MG63 (cell line): ENCODE results near the gene B3GALT5. TPM values are rescaled to one million over a fixed set of nuclear protein-coding genes. Genes with fewer than 3 reads are reported as not detected.

ENCODE experiments used
- DNase-seq: peaks from one replicate; pipeline ENCODE4 v3.0.0-alpha.2; 2020
- H3K27me3 ChIP-seq: fragments of 250-450 bp; sonication (Bioruptor Pico); 2 replicates; pipeline ENCODE4 v1.5.1; 2020; ENCODE audit warnings: mild to moderate bottlenecking, moderate library complexity
- H3K36me3 ChIP-seq: fragments of 250-450 bp; sonication (Bioruptor Pico); 2 replicates; pipeline ENCODE4 v1.5.1; 2020; ENCODE audit warnings: mild to moderate bottlenecking, moderate library complexity
- H3K4me3 ChIP-seq: fragments of 250-450 bp; sonication (Bioruptor Pico); 2 replicates; pipeline ENCODE4 v1.5.1; 2020; ENCODE audit warnings: mild to moderate bottlenecking, moderate library complexity
- H3K9me3 ChIP-seq: fragments of 250-450 bp; sonication (Bioruptor Pico); 2 replicates; pipeline ENCODE4 v1.5.1; 2020; ENCODE audit warnings: mild to moderate bottlenecking, moderate library complexity
- total RNA-seq: library from RNA; depleted of rRNA; stranded (reverse); fragments of >200 nt; shearing (Covaris generic); gene quantifications from 2 replicates; pipeline ENCODE4 v1.2.3, GENCODE V29; 2014; ENCODE audit warnings: low replicate concordance

B3GALT5 gene
- total RNA-seq, 1 experiment from 2014 or later, result 0.10 TPM

DNA sequence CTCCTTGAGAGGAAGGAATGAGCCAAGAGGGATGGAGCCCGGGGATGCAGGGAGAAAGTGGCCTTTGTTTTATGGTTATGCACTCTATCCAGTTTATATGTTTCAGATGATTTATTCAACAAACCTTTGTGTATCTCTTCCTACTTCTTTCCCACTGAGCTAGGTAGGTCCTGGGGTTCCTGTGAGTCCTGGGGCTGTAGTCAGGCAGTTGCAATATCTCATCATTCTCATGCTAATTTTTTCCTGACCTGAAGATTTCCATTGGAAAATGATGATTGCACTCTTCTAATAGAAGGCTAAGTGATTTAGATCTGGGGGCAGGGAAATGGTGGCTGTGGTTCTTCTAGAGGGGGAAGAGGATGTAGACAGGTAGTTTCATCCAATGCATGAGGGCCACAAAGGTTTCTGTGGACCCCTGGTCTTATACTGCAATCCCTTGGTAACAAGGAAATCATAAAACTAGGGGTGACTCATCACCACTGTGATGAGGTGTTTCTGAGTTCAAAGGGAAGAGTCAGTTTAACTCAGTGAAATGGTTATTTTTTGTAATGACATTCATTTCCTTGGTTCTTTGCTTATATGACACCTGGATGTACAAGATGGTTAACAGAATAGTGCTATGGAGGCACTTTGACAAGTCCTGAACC, 20.2 kb downstream of the B3GALT5 start:
- DNase-seq, result no peak
- H3K36me3 ChIP-seq, result no peaks in the 10 kb centered on the region

DNA sequence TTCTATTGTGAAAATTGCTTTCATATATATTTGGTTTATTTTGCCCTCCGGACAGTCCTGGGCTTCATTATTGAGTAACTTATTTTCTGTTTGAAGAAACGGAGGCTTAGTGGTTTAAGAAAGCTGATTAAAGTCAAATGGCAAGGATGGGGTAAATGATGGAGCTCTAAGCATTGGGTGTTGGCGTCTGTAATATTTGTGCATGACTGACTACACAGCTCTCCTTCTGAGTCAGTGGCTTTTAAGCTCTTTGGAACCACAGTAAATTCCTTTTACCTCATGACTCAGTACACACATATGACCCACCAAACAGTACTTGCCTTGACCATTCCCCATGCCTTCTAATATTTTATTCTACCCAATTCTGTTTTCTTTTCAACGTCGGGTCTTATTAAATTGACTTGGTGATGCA, 21.0 kb downstream of the B3GALT5 start:
- H3K27me3 ChIP-seq, result no peaks in the 10 kb centered on the region
- H3K9me3 ChIP-seq, result no peaks in the 10 kb centered on the region
- no peaks in the 10 kb centered on the region for H3K36me3 ChIP-seq
- peak; percentile 62 for DNase-seq
- no peak overlapping the region for H3K4me3 ChIP-seq

More for the DNA sequence above, 20.2 kb downstream of the B3GALT5 start:
- no peak overlapping the region for H3K4me3 ChIP-seq
- no peaks in the 10 kb centered on the region for H3K9me3 ChIP-seq
- H3K27me3 ChIP-seq, result no peaks in the 10 kb centered on the region

DNA sequence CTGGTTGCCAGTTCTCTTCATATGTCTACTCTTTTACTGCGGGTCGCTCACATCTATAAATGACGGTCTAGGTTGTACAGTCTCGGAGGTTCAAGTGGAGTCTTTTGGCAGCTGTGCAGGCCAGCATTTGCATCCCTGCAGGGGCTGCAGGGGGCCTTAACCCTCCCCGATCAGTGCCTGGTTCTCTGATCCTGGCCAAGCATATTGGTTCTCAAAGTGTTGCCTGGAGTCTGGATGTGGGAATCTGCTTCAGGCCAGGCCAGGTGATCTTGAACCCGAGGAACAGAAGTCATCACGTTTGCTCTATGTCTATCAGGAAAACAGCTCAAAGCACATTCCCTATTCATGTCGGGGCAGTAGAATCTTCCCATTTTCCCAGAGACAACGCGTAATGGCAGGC, 21.8 kb downstream of the B3GALT5 start:
- H3K27me3 ChIP-seq, result no peaks in the 10 kb centered on the region
- DNase-seq, result no peak
- H3K36me3 ChIP-seq, result no peaks in the 10 kb centered on the region
- no peak overlapping the region for H3K4me3 ChIP-seq
- no peaks in the 10 kb centered on the region for H3K9me3 ChIP-seq

DNA sequence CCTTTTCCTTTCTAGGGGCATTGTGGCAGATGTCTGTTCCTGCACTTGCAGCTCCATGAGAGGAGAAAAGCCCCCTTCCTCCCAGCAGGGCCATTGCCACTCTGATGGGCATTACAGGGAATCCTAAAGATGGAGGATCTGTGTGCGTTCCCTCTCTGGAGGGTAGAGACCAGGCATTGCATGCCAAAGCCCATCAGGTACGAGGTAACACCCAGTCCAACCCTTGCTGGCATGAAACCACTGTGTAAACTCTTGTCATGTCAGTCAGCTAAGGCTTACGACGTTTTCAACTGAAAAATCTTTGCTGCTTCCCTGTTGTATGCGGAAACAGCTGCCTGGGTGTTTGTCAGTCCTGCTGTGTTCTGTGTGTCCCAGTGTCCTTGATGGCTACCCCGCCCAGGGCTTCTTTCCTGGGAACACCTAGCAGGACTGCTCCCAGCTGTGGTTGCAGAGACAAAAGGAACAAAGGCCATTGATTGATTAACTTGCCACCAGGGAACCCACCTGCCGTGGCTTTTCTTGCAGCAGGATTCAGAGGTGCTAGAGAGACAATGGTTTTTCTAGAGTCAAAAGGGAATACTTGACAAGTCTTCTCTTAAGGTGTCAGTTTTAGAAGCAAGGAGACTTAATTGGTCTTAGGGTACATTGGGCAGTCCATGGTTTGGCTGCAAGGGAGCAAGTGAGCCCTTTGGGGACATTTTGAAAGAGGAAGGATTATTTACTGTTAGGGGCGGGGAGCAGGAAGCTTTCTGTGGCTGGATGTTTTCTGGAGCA, 24.6 kb downstream of the B3GALT5 start:
- no peaks in the 10 kb centered on the region for H3K9me3 ChIP-seq
- H3K4me3 ChIP-seq, result no peak overlapping the region
- no peak for DNase-seq
- no peaks in the 10 kb centered on the region for H3K36me3 ChIP-seq
- peaks cover 5% of the 10 kb centered on the region for H3K27me3 ChIP-seq

DNA sequence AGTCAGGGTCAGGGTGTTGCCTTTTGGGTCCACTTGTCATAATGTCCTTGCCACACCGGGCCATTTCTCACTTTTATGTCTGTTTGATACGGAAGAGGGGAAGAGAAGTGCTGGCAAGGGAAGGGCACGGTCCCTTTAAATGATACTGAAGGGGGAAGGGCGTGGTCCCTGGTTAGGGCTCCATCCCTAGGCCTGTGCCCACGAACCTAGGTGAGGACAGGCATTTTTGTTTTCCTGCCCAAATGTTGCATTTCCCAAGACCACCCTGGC, 25.2 kb downstream of the B3GALT5 start:
- peaks cover 5% of the 10 kb centered on the region for H3K27me3 ChIP-seq
- H3K36me3 ChIP-seq, result no peaks in the 10 kb centered on the region
- H3K9me3 ChIP-seq, result no peaks in the 10 kb centered on the region
- no peak overlapping the region for H3K4me3 ChIP-seq
- no peak for DNase-seq

DNA sequence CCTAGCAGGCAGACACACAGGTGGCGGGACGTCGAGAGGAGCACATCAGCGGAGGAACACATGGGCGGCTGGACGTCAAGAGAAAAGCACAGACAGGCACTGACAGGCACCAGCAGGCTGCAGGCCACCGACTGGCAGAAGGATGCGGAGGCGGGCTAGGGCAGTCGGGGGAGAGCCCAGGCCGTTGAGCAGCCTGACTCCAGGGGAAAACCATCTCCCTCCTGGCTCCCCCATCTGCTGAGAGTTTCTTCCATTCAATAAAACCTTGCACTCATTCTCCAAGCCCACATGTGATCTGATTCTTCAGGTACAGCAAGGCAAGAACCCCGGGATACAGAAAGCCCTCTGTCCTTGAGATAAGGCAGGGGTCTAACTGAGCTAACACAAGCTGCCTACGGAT, 25.5 kb downstream of the B3GALT5 start:
- DNase-seq, result no peak
- H3K4me3 ChIP-seq, result no peak overlapping the region
- no peaks in the 10 kb centered on the region for H3K36me3 ChIP-seq
- H3K9me3 ChIP-seq, result no peaks in the 10 kb centered on the region
- H3K27me3 ChIP-seq, result peaks cover 5% of the 10 kb centered on the region

DNA sequence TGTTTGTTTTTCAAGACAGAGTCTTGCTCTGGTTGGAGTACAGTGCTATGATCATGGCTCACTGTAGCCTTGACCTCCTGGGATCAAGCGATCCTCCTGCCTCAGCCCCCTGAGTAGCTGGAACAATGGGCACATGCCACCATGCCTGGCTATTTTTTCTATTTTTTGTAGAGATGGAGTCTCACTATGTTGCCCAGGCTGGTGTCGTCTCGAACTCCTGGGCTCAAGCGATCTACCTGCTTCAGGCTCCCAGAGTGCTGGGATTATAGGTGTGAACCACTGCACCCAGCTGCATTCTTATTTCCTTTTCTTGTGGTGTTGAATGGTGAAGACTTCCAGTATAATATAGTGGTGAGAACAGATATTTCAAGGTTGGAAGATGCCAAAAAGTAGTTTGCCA, 28.0 kb downstream of the B3GALT5 start:
- H3K4me3 ChIP-seq, result no peak overlapping the region
- peaks cover 5% of the 10 kb centered on the region for H3K27me3 ChIP-seq
- H3K36me3 ChIP-seq, result no peaks in the 10 kb centered on the region
- H3K9me3 ChIP-seq, result no peaks in the 10 kb centered on the region
- no peak for DNase-seq

DNA sequence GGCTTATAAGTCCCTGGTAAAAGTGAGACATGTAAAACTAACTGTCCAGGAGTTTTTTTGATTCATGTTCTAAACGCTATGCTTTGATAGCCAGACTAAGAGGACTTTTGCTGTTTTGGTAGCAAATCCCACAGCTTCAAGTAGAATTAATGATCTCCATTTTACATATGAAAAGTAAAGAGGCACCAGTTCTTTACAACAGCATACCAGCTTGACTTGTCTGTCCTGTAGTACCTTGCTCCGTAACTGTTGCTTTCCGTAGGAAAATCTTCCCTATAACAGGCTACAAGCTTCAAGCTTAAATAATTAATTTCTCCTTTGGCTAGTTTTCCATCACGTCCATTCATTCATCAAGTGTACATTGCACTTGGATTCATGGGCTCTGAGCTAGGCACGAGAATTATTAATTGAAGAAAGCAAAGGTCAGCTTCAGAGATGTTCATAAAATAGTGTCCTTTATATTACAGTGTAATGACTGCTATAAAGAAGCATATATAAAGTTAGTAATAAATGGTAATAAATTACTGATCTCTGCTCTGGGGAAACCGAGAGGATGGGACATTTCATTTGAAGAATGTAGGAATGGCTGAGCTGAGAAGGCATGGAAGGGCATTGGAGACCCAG, 29.2 kb downstream of the B3GALT5 start:
- Histone ChIP-seq H3K36me3 (no peaks in the 10 kb centered on the region), H3K4me3 (no peak overlapping the region), H3K27me3 (peaks cover 5% of the 10 kb centered on the region), H3K9me3 (no peaks in the 10 kb centered on the region)
- DNase-seq, result no peak

DNA sequence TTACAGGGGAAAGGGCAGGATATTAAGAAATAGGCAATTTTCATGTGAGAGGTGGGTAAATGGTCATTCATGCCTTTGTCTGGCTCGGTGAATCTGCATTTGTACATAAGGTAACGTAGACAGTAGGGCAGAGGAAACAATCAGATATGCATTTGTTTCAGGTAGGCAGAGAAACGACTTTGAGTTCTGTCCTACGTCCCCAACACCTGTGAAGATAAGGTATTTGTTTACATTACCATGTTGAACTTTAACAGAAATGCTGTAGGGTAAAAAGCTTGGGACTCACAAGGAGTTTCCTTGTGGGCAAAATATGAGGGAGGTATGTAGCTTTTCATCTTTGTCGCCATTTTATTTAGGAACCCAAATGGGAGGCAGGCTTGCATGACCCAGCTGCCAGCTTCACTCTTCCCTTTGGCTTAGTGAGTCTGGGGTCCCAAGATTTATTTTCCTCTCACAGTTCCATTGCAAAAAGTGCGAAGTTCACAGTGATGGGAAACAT, 31.4 kb downstream of the B3GALT5 start:
- Histone ChIP-seq H3K9me3 (no peaks in the 10 kb centered on the region), H3K27me3 (peaks cover 5% of the 10 kb centered on the region), H3K36me3 (no peaks in the 10 kb centered on the region), H3K4me3 (no peak overlapping the region)
- no peak for DNase-seq

DNA sequence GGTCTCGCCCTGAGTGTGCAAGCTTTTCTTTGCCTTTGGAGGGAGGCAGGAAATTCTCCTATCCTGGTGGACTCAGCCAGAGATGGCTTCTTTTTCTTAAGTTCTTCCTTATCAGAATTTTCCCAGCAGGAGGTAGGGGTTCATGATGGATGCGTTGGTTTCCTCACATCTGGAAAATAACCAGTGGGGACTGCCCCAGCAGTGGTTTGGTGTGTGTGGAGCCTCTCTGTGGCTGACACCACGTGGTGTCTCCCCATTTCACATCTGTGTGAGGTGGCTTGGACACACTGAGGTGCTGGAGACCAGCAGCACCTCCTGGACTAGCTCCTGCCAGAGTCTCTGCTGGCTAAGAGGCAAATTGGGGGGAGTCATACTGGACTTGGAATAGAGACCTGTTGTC, 32.6 kb downstream of the B3GALT5 start:
- no peaks in the 10 kb centered on the region for H3K36me3 ChIP-seq
- no peak for DNase-seq
- no peak overlapping the region for H3K4me3 ChIP-seq
- no peaks in the 10 kb centered on the region for H3K9me3 ChIP-seq
- H3K27me3 ChIP-seq, result peaks cover 5% of the 10 kb centered on the region

DNA sequence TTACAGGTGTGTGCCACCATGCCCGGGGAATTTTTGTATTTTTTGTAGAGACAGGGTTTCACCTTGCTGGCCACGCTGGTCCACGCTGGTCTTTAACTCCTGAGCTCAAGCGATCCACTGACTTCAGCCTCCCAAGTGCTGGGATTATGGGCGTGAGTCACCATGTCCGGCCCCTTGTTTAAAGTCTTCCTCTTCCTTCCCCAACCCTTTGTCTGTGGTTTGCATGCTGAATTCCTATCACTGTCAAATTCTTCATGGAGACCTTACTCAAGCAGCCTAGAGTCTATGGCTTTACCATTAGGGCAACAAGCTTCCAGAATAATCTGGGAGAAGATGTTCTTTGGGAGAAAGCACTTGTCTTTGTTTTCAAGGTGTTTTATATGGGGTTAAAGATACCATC, 34.7 kb downstream of the B3GALT5 start:
- Histone ChIP-seq H3K4me3 (no peak overlapping the region), H3K9me3 (no peaks in the 10 kb centered on the region), H3K36me3 (no peaks in the 10 kb centered on the region), H3K27me3 (no peaks in the 10 kb centered on the region; the same call in 1 of the 2 replicates)
- peak; percentile 70 for DNase-seq

DNA sequence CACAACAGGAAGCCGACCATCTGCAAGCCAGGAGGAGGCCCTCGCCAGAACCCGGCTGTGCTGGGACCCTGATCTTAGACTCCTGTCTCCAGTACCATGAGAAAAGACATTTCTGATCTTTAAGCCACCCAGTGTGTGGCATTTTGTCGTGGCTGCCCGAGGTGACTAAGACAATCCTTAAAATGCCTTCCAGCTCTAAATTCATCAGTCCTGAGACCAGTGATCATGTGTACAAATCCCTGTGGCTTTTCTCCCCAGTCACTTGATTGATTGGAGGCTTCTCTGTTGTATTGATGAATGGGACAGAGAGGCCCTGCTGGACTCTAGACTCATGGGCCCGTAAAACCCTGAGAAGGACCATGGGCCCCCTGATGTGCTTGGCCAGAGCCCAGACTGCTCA, 36.1 kb downstream of the B3GALT5 start:
- no peaks in the 10 kb centered on the region for H3K27me3 ChIP-seq
- no peaks in the 10 kb centered on the region for H3K36me3 ChIP-seq
- peaks cover 7% of the 10 kb centered on the region for H3K9me3 ChIP-seq
- H3K4me3 ChIP-seq, result no peak overlapping the region
- DNase-seq, result no peak

DNA sequence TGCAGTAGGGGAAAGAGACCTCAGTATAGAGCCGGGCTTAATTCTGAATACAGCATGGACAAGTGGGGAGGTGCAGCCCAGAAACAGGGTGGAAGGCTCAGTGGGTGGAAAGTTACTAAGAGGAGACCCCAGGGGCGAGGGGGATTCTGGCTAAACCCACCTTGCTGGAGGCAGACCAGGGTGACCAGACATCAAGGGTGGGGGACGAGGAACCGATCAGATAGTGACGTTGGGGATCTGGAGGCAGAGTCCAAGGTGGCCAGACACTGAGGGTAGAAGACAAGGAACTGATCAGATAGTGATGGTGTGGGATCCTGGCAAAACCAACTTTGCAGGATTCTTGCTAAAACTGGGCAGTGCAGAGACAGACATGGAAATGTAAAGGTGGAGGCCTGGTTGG, 36.8 kb downstream of the B3GALT5 start:
- no peaks in the 10 kb centered on the region for H3K27me3 ChIP-seq
- peaks cover 7% of the 10 kb centered on the region for H3K9me3 ChIP-seq
- no peak for DNase-seq
- H3K4me3 ChIP-seq, result no peak overlapping the region
- H3K36me3 ChIP-seq, result no peaks in the 10 kb centered on the region

DNA sequence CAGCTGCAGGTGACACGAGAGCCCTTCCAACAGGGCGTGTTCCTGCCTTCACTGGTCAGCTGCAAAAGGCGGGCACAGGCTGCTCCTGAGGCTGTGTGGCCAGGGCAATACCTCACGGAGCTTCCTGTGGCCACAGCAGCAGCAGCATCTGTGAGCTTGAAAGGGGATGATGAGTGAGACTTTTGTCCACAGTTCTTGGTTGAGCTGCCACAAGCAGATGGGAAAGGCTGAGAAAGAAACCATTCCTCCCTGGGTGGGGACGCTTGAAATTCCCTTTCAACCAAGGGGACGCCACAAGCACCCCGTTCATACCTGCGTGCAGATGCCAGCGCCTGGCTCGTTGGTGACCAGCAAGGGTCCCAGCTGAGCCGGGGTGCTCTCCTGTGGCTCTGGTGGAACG, 37.6 kb downstream of the B3GALT5 start:
- H3K9me3 ChIP-seq, result peaks cover 7% of the 10 kb centered on the region
- DNase-seq, result no peak
- H3K27me3 ChIP-seq, result no peaks in the 10 kb centered on the region
- no peak overlapping the region for H3K4me3 ChIP-seq
- no peaks in the 10 kb centered on the region for H3K36me3 ChIP-seq

DNA sequence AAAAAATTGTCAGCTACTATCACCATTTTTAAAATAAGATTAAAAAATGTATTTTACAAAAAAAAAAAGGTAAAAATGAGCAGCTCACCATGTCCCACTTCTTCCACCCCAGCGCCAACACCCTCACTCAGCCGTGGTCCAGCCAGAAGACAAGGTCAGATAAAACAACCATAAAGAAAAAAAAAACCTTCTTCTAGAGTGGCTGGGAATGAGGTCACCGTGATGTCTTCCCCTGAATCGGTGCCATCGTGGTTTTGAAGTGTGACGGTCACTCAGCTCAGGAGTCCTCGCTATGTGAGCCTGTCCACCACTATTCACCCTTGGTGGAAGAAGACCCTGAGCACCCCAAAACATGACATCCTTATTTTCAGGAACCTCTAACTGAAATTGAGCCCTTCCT, 38.1 kb downstream of the B3GALT5 start:
- Histone ChIP-seq H3K27me3 (no peaks in the 10 kb centered on the region), H3K9me3 (peaks cover 7% of the 10 kb centered on the region), H3K36me3 (no peaks in the 10 kb centered on the region), H3K4me3 (no peak overlapping the region)
- DNase-seq, result no peak

DNA sequence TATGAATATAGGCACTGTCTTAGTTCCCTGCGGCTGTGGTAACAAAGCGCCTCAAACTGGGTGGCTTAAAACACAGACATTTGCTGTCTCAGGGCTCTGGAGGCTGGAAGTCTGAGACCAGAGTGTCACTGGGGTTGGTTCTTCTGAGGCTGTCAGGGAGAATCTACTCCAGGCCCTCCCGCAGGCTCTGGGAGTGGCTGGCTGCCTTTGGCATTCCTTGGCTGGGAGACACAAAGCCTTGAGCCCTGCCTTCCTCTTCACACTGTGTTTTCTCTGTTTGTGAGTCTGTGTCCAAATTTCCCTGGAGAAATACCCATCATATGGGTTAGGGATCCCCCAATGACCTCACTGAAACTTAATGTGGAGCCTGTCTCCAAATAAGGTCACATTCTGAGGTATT, 38.5 kb downstream of the B3GALT5 start:
- Histone ChIP-seq H3K9me3 (peaks cover 7% of the 10 kb centered on the region), H3K36me3 (no peaks in the 10 kb centered on the region), H3K4me3 (no peak overlapping the region), H3K27me3 (no peaks in the 10 kb centered on the region)
- peak; percentile 28 for DNase-seq

DNA sequence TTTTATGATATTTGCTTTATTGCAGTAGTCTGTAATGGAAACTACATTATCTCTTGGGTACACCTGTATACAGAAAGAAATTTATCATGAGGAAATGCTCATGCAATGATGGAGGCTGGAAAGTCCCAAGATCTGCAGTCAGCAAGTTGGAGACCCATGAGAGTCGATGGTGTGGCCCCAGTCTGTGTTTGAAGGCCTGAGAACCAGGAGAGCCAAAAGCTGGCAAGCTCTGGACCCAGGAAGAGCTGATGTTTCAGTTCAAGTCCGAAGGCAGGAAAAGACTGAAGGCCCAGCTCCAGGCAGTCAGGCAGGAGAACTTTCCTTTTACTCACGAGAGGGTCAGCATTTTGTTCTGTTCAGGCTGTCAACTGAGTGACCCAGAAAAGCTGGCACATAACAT, 42.2 kb downstream of the B3GALT5 start:
- no peaks in the 10 kb centered on the region for H3K27me3 ChIP-seq
- no peak overlapping the region for H3K4me3 ChIP-seq
- no peaks in the 10 kb centered on the region for H3K36me3 ChIP-seq
- H3K9me3 ChIP-seq, result peaks cover 7% of the 10 kb centered on the region
- no peak for DNase-seq

DNA sequence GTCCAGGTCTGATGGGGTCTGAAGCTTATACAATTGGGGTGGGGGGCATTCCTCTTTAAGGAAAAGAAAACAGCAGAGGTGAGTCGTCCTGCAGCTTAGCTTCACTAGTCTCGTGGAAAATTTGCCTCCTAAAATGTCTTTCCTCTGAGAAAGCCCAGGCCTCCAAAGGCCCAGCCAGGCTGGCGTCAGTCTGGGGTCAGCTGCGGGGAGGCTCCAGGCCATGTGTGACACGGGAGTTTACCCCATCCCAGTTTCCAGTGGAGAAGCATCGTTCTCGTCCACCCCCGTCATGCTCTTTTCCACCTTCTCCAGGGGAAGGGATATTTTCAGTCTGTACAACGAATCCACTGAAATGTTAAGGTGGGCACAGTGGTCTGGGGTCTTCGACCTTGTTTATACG, 42.8 kb downstream of the B3GALT5 start:
- H3K9me3 ChIP-seq, result peaks cover 7% of the 10 kb centered on the region
- no peak for DNase-seq
- no peak overlapping the region for H3K4me3 ChIP-seq
- H3K27me3 ChIP-seq, result no peaks in the 10 kb centered on the region
- no peaks in the 10 kb centered on the region for H3K36me3 ChIP-seq
